ENCODE results near the gene NPTX1. TPM values are rescaled to one million over a fixed set of nuclear protein-coding genes. Genes with fewer than 3 reads are reported as not detected.

The NPTX1 gene
- total and polyA plus RNA-seq, 4 donors = under 0.01 TPM; not detected in 3

GRCh38 chr17:80471922-80472321, 4.5 kb downstream of the NPTX1 start:
- peaks cover 11 to 16% (median 11%) of the 10 kb centered on the region in 4 donors for H3K4me1 ChIP-seq (ENCODE audit: control insufficient read depth in 4 of 4, insufficient read depth in 4 of 4, low read length in 3 of 4)
- DNase-seq (ENCODE audit: low spot score) = no peak
- H3K9me3 ChIP-seq (ENCODE audit: control insufficient read depth in 4 of 4, low read length in 3 of 4) = no peaks in the 10 kb centered on the region
- no peak overlapping the region for H3K27ac ChIP-seq (ENCODE audit: low read depth in 1 of 2, low read length in 2 of 2)
- TF ChIP-seq ATF3 (IDR thresholded peaks at IDR 0.05) (no peak), EGR1 (IDR thresholded peaks at IDR 0.05; ENCODE audit: low read depth in 2 of 2) (no peak), NR2F2 (IDR thresholded peaks at IDR 0.05) (no peak), HNF4A (conservative IDR thresholded peaks at IDR 0.05) (no peak), FOXA1 (IDR thresholded peaks at IDR 0.05) (no peak), JUND (IDR thresholded peaks at IDR 0.05) (no peak), RAD21 (IDR thresholded peaks at IDR 0.05) (no peak), TAF1 (conservative IDR thresholded peaks at IDR 0.05) (no peak), GABPA (IDR thresholded peaks at IDR 0.05 in 1 of 2, conservative IDR thresholded peaks at IDR 0.05 in 1 of 2) (no peak), CTCF (IDR thresholded peaks at IDR 0.05; ENCODE audit: low read depth, low read length, missing input control) (no peak), RXRA (IDR thresholded peaks at IDR 0.05) (no peak), FOXA2 (IDR thresholded peaks at IDR 0.05) (no peak), REST (IDR thresholded peaks at IDR 0.05) (no peak)
- no peak overlapping the region for H3K4me3 ChIP-seq (ENCODE audit: low read depth in 1 of 3, low read length in 3 of 3)
- H3K36me3 ChIP-seq (ENCODE audit: control insufficient read depth in 4 of 4, insufficient read depth in 3 of 4, low read depth in 1 of 4, low read length in 3 of 4) = no peaks in the 10 kb centered on the region
- H3K27me3 ChIP-seq (ENCODE audit: control insufficient read depth in 4 of 4, insufficient read depth in 4 of 4, low read length in 3 of 4) = peaks cover 0 to 23% (median 3%) of the 10 kb centered on the region in 4 donors
- 76% methylated on average over 8 of the region's 8 CpGs for WGBS
- no peak overlapping the region for H3K9ac ChIP-seq (ENCODE audit: low read depth in 1 of 2, low read length in 2 of 2)

- Histone ChIP-seq H3K27ac (ENCODE audit: low read depth in 1 of 2, low read length in 2 of 2) (no peak overlapping the region), H3K9me3 (ENCODE audit: control insufficient read depth in 4 of 4, low read length in 3 of 4) (no peaks in the 10 kb centered on the region), H3K4me3 (ENCODE audit: low read depth in 1 of 3, low read length in 3 of 3) (no peak overlapping the region), H3K4me1 (ENCODE audit: control insufficient read depth in 4 of 4, insufficient read depth in 4 of 4, low read length in 3 of 4) (peaks cover 0 to 6% (median 5%) of the 10 kb centered on the region in 4 donors), H3K36me3 (ENCODE audit: control insufficient read depth in 4 of 4, insufficient read depth in 3 of 4, low read depth in 1 of 4, low read length in 3 of 4) (no peaks in the 10 kb centered on the region), H3K27me3 (ENCODE audit: control insufficient read depth in 4 of 4, insufficient read depth in 4 of 4, low read length in 3 of 4) (peaks cover 0 to 25% (median 3%) of the 10 kb centered on the region in 4 donors), H3K9ac (ENCODE audit: low read depth in 1 of 2, low read length in 2 of 2) (no peak overlapping the region)
- WGBS = 83% methylated on average over 21 of the region's 21 CpGs
- no peak for TF ChIP-seq JUND (IDR thresholded peaks at IDR 0.05)
- no peak for TF ChIP-seq ZBTB33 (IDR thresholded peaks at IDR 0.05)
- no peak for TF ChIP-seq SP1 (IDR thresholded peaks at IDR 0.05)
- no peak for TF ChIP-seq FOXA2 (IDR thresholded peaks at IDR 0.05)
- TF ChIP-seq EGR1 (IDR thresholded peaks at IDR 0.05; ENCODE audit: low read depth in 2 of 2) = no peak
- TF ChIP-seq HNF4A (conservative IDR thresholded peaks at IDR 0.05) = no peak
- no peak for TF ChIP-seq HNF4G (IDR thresholded peaks at IDR 0.05)
- no peak for TF ChIP-seq MAX (IDR thresholded peaks at IDR 0.05)
- TF ChIP-seq RXRA (IDR thresholded peaks at IDR 0.05) = no peak
- TF ChIP-seq NR2F2 (IDR thresholded peaks at IDR 0.05) = no peak
- DNase-seq (ENCODE audit: low spot score) = no peak
Measured at GRCh38 chr17:80470603-80471002, 5.8 kb downstream of the NPTX1 start.
